ENCODE data around the gene TRIM4. TPM values are rescaled to one million over a fixed set of nuclear protein-coding genes. Genes with fewer than 3 reads are reported as not detected.

The TRIM4 gene
- 3.7 and 6.7 TPM in 2 replicates for polyA plus RNA-seq

DNA sequence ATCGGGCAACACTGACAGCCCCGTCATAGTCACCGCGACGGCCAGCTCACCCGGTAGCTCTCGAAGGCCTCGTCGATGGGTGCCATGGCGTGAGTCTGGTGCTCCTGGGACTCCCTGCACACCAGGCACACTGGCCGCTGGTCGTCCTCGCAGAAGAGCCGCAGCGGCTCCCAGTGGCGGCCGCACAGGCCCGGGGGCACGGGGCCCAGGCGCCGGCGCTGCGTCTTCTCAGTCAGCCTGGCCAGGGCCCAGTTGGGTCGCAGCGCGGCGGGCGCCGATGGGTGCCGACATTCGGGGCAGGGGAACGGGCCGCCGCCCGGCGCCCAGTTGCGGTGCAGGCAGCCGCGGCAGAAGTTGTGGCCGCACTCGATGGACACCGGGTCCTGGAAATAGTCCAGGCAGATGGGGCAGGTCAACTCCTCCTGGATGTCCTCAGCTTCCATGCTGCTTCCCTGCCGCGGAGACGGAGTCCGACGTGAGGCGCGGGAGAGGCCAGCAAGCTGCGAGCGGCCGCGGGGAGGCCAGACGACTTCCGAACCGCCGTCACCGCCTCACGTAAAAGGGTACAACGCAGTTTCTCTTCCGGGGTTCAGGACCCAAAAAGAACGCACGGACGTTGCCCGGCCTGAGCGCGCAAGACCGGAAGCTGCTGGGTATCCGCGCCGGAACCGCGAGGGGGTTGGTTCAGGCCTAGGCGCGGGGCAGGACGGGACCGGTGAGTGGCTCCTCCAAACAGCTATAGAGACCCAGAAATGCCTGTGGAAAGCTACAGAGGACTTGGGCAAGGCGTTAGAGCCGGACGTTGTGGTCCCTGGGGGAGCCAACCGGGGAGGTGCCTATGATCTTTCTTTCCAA lies at the start of gene TRIM4:
Gene TRIM4 (minus strand): TSS at position 572 of the 855 bp plus-strand sequence. CDS start 129 bp downstream, at position 443.

GRCh38 chr7:99928994-99929729 lies 9.8 kb upstream of the TRIM4 start, which contains the start of gene GJC3:
TSS of gene GJC3 (minus strand) at chr7:99929620. CDS start at chr7:99929620, 0 bp downstream.

DNA sequence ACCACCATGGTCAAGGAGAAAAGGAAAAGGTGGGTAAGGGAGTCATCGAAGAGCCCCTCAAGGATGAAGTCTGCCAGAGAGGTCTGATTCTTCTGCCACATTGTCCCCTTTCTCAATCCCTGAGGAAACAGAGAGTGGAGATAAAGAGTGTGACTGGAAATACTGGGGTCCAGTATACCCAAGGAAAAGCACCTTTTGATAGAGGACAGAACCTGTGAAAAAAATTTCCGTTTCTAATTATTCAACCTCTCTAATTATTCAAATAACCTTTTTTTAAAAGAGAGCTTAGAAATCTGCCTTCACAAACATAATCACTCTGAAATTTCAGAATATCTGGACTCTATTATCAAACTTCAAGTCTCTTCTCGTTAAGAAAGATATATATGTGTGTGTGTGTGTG lies 42.4 kb downstream of the TRIM4 start, which contains the start of gene OR2AE1:
Gene OR2AE1 (minus strand): TSS at position 101 of the 400 bp plus-strand sequence. CDS start 0 bp downstream, at position 101.

Other genes starting within 250 kb of the TRIM4 start
- gene CYP3A5, start 239.5 kb downstream of the TRIM4 start, polyA plus RNA-seq: 0.27 and 0.42 TPM in 2 replicates
- gene CYP3A7, start 184.3 kb downstream of the TRIM4 start, polyA plus RNA-seq: not detected in 2 replicates
- gene CYP3A4, start 135.3 kb downstream of the TRIM4 start, polyA plus RNA-seq: not detected in 2 replicates
- not detected in 2 replicates for gene CYP3A43, start 91.5 kb downstream of the TRIM4 start, polyA plus RNA-seq
- gene OR2AE1, start 42.5 kb downstream of the TRIM4 start, polyA plus RNA-seq: not detected in 2 replicates
- gene GJC3, start 10.1 kb upstream of the TRIM4 start, polyA plus RNA-seq: not detected in 2 replicates
- not detected in 2 replicates for gene AZGP1, start 56.5 kb upstream of the TRIM4 start, polyA plus RNA-seq
- 8.3 and 11.2 TPM in 2 replicates for gene ZKSCAN1, start 96.1 kb upstream of the TRIM4 start, polyA plus RNA-seq
- gene ZSCAN21, start 130.2 kb upstream of the TRIM4 start, polyA plus RNA-seq: 1.5 and 3.8 TPM in 2 replicates
- 3.4 and 4.4 TPM in 2 replicates for gene ZNF3, start 162.2 kb upstream of the TRIM4 start, polyA plus RNA-seq
- gene COPS6, start 169.4 kb upstream of the TRIM4 start, polyA plus RNA-seq: 160 and 204 TPM in 2 replicates
- 0.59 and 2.2 TPM in 2 replicates for gene MCM7, start 181.9 kb upstream of the TRIM4 start, polyA plus RNA-seq
- 1.2 and 1.5 TPM in 2 replicates for gene AP4M1, start 182.1 kb upstream of the TRIM4 start, polyA plus RNA-seq
- gene TAF6, start 199.8 kb upstream of the TRIM4 start, polyA plus RNA-seq: 1.8 and 3.9 TPM in 2 replicates
- 0.54 and 1.2 TPM in 2 replicates for gene CNPY4, start 200.1 kb upstream of the TRIM4 start, polyA plus RNA-seq
- 0.28 TPM in 1 of 2 replicates, not detected in the other for gene MBLAC1, start 207.4 kb upstream of the TRIM4 start, polyA plus RNA-seq
- 372 and 417 TPM in 2 replicates for gene LAMTOR4, start 229.4 kb upstream of the TRIM4 start, polyA plus RNA-seq
- gene TRAPPC14, start 239.2 kb upstream of the TRIM4 start, polyA plus RNA-seq: 0.97 and 4.0 TPM in 2 replicates
- gene GAL3ST4, start 249.1 kb upstream of the TRIM4 start, polyA plus RNA-seq: 0.24 and 0.43 TPM in 2 replicates

Data from Purkinje cell (primary cell).